ENCODE data around the gene REN.

DNA sequence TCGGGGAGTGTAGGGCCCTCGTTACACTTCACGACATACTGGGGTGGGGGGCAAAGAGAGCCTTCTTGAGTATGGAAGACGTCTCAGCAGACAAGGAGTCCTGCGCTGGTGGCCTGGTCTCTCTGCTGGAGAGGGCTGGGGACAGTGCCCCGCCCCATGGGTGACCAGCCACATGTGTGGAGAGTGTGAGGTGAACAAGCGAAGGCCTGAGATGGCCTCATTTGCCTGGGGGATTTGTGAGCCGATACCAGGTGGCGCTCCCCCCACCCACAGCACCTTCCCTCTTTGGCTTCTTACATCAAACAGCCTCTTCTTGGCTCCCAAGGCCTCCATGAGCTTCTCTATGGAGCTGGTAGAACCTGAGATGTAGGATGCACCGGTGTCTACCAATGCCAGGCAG lies 10.3 kb downstream of the REN start:
- TF ChIP-seq POLR2AphosphoS5 (IDR thresholded peaks at IDR 0.05; ENCODE audit: insufficient read depth, low read depth, low read length) (no peak), EZH2 (IDR thresholded peaks at IDR 0.05; ENCODE audit: borderline replicate concordance, low read depth, low read length, severe bottlenecking) (no peak), POLR2A (IDR thresholded peaks at IDR 0.05; ENCODE audit: low read depth, low read length) (no peak), JUN (IDR thresholded peaks at IDR 0.05; ENCODE audit: borderline replicate concordance, insufficient read depth, insufficient read length, low read depth) (no peak), FOS (IDR thresholded peaks at IDR 0.05; ENCODE audit: borderline replicate concordance, insufficient read depth, low read length) (no peak)
- TF ChIP-seq, protein P1, sequence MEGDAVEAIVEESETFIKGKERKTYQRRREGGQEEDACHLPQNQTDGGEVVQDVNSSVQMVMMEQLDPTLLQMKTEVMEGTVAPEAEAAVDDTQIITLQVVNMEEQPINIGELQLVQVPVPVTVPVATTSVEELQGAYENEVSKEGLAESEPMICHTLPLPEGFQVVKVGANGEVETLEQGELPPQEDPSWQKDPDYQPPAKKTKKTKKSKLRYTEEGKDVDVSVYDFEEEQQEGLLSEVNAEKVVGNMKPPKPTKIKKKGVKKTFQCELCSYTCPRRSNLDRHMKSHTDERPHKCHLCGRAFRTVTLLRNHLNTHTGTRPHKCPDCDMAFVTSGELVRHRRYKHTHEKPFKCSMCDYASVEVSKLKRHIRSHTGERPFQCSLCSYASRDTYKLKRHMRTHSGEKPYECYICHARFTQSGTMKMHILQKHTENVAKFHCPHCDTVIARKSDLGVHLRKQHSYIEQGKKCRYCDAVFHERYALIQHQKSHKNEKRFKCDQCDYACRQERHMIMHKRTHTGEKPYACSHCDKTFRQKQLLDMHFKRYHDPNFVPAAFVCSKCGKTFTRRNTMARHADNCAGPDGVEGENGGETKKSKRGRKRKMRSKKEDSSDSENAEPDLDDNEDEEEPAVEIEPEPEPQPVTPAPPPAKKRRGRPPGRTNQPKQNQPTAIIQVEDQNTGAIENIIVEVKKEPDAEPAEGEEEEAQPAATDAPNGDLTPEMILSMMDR (IDR thresholded peaks at IDR 0.05; ENCODE audit: extremely low read depth in 1 of 2, insufficient read depth in 1 of 2, low read depth in 1 of 2, low read length in 2 of 2): no peak

Measured in endothelial cell of umbilical vein (primary cell).